Measurements from ENCODE around the gene PTX4.
"Not testable (repeated sequence)": the region's sequence is repeated elsewhere in the genome, so short reads cannot be mapped to it uniquely, and the experiment has no call there.

The PTX4 gene

DNA sequence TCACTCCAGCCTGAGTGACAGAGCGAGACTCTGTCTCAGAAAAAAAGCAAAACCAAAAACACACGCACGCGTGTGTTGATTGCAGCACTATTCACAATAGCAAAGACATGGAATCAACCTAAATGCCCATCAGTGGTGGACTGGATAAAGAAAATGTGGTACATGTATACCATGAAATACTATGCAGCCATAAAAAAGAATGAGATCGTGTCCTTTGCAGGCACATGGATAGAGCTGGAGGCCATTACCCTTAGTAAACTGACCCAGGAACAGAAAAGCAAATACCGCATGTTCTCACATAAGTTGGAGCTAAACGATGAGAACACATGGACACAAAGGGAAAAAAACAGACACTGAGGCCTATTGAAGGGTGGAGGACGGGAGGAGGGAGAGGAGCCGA is 9.8 kb downstream of the PTX4 start:
- not testable (repeated sequence) for DNase-seq

DNA sequence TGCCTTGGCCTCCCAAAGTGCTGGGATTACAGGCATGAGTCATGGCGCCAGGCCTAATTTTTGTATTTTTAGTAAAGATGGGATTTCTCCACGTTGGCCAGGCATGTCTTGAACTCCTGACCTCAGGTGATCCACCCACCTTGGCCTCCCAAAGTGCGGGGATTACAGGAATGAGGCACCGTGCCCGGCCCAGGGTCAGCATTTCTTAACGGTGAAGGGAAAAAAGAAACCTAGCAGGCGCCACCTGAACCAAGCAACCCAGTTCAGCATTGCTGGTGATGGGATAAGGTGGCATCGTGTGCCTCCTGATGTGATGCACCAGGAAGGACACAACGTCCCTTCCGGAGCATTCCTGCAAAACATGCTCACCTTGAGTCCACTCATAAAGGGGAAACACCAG is 11.7 kb downstream of the PTX4 start:
- DNase-seq, result no peak

DNA sequence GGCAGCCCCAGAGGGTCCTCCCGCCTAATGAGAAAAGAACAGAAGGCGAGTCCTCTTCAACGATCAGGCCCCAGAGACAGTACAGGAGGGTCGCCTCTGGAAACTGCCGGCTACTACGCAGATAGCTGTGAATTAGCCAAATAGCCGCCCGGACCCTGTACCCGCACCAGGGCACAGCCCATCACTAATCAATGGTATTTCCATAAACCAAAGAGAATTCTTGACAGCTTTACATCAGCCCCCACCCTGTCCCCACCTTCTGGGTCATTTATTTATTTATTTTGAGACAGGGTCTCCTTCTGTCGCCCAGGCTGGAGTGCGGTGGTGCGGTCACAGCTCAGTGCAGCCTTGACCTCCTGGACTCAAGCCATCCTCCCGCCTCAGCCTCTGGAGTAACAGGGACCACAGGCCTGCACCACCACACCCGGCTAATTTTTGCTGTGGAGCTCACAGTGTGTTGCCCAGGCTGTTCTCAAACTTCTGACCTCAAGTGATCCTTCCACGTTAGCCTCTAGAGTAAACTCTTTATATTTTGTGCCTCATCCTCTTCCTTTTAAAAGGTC is 13.1 kb downstream of the PTX4 start:
- no peak for DNase-seq

DNA sequence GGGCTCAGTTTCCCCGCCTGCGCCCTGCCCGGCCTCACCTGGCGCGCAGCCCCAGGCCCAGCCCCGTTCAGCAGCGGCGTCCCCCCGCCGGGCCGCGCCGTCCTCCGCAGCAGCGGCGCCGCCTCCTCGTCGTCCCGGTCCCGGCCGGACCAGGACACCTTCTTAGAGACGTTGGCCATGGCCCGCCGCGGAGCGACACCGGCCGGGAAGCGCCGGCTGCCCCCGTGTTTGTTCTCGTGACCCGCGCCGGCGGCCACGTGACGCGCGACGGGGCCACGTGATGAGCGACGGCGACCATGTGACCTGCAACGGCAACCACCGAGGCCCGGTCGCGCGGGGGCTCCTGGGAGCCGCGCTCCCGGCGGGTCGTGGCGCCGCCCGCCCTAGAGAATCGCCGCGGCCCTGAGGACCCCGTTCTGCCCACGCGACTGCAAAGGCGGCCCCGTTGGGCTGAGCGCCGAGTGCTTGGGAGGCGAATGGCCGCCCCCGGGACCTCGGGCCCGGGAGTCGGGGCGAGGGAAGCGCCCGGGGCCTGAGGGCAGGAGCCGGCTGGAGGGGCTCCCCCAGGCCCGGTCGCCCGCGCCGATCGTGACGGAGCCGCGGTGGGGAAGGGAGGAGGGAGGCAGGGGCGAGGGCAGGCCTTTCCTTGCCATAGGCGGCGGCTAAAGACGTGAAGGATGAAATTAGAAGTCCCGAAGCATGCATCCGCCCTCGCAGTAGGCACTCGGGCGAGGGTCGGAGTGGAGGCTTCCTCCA is 13.8 kb downstream of the PTX4 start, which contains the start of gene CLCN7:
TSS of gene CLCN7 (minus strand) at position 233 of the 756 bp plus-strand sequence. CDS start at position 179, 54 bp downstream.
- DNase-seq, result peak; percentile 90

DNA sequence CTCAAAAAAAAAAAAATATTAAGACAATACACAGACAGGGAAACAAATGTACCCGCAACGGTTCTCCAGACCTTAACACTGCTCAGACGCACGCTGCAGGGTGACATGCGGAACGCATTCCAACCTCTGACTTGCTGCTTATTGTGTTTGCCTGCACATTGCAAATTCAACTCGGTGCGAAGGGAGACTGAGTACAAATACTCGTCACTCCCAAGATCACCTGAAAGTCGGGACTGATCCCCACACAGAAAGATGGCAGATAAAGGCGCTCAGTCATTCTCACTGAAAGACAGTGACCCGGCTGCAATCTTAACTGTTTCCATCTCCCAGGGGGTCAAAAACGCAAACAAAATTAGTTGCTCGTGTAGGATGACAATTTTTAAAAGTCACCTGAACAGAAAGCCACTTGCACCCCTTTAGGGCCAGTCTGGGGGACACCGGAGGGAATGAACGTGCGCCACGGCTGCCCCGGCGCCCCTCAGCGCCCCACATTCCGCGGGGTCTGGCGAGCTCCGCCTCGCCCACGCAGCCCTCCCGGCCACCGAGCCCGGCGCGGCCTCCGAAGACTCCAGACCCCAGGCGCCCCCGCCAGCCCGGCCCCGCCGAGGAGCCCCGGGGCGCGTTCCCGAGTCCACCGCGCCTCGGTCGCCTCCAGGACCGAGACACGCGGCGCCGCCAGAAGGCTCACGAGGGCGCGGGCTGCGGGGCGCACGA is 14.5 kb downstream of the PTX4 start:
- DNase-seq, result no peak

DNA sequence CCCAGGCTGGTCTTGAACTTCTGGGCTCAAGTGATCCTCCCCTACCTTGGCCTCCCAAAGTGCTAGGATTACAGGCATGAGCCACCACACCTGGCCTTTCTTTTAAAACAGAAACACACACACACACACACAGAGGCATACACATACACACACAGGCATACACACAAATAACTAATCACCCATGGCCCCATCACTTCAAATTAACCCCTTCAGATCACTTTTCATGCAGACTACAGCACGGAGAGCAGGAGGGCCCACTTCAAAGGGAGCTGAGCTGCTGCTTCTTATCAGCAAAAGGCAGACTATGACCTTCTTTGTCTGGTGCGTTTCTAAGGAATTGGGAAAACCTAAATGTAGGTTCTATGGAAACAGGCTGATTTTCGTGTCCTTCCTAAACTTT is 15.8 kb downstream of the PTX4 start:
- DNase-seq, result no peak

DNA sequence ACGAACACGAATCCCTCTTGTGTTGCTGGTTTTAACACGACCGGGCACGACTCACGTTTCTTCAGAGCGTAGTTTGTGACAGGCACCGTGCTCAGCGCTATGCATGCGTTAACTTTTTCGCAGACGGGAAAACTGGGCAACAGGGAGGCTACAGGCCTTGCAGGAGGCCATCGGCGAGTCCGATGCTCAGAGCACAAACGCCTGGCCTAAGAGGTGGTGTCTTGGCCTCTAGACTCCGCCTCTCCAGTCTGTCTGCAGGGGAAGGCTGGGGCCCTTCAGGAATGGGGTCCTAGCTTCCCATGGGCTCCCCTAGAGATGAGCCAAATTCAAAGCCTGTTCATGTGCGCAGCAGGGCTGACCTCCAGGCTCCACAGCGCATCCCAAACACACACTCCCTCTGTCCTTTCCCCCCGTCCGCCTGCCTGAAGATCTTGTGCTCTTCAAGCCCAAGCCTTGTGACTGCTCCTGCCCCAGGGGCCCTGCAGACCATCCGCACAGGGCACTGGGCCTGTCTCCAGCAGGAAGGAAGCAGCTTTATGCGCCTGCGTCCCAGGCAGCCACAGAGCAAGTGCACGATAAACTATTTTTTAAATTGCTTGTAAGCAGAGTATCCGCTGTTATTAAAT is 17.1 kb downstream of the PTX4 start:
- no peak for DNase-seq

DNA sequence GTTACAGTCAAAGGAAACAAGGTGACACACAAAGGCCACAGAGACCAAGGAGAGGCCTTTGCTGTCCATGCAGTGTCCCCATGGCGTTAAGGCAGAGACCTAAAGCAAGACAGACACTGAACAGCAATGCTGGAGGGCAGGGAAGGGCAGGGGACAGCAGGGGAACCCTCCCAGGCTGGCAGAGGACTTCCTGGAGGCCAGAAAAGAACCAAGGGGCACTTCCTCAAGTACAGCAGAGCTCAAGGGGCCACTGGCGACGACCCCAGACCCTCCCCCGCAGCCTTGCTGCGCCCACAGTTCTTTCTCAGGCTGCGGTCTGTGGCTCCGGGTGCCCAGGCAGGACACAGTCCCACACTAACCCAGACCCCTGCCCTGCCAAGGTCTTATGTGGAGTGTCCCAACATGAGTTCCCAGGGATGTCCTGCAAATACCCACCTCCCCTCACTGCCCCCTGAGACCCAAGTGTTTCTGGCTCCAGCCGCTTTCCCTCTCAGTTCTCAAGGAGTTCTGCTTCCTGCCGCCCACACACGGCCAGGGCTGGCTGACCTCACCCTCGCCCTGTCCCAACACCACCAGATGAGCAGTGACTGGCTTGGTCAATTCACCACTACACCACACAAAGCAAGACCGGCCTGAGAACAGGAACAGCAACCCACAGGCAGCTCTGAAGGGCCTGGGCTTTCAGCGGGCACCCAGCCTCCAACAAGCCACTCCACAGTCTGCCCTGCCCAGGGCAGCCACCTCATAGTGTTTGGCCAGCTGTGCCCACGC is 18.1 kb downstream of the PTX4 start:
- no peak for DNase-seq

DNA sequence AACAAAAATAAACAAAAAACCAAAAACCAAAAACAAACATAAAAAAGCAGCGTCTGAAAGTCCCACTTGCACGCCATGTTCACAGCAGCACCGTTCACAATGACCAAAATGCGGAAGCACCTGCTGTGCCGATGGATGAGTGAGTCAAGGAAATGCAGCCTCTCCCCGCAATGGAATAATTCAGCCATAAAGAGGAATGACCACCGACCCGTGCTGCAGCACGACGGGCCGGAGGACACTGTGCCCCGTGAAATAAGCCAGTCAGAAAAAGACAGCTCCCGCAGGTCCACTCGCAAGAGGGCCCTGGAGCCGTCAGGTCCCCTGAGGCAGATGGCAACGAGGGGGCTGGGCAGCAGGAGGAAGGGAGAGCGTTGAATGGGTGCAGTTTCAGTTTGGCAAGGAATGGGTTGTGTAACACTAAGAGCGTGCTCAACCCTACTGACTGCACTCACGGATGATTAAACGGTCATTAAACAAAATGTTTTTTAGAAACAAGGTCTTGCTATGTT is 19.0 kb downstream of the PTX4 start:
- DNase-seq, result no peak

DNA sequence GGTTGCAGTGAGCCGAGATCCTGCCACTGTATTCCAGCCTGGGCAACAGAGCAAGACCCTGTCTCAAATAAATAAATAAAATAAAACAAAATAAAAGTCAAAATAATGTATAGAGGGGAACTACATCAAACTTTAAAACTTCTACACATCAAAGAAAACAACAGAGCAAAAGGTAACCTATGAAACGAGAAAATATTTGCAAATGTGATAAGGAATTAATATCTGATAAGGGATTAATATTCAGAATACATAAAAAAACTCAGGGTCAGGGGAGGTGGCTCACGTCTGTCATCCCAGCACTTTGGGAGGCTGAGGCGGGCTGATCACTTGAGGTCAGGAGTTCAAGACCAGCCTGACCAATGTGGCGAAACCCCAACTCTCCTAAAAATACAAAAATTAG is 19.6 kb downstream of the PTX4 start:
- DNase-seq, result not testable (repeated sequence)

DNA sequence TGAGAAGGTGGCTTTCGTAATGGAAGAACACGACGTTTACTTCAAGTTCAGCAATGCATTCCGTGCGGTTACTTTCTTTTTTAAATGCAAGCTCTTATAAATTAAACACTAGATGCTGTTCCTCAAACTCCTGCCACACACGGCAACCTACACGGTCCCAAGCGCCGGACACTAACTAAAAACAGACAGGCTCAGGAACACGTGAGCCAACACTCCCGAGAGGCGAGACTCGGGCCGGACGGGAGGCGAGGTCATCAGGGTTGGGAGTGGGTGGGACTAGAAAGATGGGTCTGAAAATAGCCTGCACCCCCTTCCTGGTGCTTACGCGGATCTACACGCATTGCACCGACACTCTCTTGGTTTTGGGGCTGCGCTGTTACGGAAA is 20.3 kb downstream of the PTX4 start:
- no peak for DNase-seq

DNA sequence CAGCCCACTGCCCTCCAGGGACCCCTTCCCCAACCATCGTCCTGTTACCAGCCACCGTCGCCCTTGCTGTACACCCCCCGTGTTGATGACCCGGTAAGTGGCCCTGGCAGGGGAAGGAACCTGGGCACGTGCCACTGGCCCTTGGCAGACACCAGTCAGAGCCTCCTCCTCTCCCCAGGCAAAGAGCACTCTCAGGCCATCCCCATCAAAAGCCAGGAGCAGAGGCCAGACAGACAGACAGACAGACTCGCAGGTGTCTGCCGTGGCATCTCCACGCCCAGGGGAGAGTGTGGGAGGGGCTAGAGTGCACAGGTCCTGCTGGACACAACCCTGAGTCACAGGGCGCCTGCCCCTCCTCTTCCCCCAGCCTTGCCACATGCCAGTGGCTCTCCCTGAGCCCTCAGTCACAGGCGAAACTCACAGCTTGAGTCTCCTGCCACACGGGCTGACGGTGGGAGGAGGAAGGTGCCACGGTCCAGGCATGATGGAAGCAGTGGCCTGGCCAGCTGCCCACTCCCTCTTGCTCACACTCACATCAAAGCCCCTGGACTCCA is 21.7 kb downstream of the PTX4 start:
- DNase-seq, result no peak

DNA sequence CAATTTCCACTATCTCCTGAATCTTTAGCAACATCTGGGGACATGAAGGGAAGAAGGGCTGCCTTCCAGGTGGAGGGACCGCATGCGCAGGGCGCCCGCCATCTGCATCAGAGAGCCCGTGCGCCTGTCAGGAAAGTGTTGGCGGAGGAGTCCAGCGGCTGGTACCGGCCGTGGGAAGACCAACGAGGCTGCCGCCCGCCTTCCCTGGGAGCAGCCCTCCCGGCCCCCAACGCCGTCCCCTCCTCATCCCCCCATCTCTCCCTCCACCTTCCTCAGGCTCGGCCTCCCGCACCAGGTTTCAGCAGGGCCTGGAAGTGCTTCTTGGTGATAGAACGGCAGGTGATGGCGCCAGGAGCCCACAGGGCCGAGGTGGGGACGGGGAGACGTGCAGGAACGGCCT is 22.7 kb downstream of the PTX4 start:
- DNase-seq, result no peak

DNA sequence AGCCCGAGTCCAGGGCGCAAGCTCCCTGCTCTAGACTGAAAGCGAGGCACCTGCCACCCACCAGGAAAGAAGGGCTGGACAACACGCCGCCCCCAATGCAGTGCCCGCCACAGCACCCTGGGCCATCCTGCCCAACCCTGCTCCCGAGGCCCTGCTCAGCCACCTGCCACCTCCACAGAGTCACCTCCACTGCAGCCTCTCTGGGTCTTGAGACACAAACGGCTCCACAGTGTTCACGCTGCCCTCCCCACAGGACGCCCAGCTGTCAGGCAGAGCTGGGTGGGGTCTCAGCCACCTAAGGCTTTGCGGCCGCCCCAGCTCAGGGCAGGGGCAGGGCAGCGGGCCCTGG is 23.2 kb downstream of the PTX4 start:
- no peak for DNase-seq

DNA sequence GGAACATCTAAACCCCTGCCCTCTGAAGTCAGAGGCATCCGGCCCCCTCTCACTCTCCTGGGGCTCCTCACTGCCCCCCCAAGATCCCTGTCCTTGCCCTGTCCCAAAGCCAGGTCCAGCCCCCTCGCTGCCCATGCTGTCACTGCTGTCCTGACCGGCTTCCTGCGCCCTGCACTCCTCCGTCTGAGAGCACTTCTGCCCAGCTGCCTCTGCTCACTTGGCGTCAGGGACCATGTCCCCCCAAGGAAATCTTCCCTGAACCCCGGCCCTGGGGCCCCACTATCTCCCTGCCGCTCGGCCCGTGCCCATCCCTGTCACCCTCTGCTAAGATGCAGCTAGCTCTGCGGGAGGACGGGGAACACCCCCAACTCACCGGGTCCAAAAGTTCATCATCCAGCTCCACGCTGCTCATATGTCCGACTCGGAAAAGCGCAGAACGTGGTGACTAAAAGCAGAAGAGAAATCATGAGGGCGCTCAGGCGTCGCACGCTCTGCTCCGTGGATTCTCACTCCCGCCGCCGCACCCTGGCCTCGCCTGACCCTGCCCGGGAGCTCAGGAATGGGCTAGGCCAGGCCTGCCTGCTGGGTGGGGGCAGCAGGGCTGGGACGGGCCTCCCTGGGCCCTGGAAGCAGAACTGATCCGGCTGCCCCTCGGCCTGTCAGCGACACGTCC is 23.7 kb downstream of the PTX4 start:
- no peak for DNase-seq

DNA sequence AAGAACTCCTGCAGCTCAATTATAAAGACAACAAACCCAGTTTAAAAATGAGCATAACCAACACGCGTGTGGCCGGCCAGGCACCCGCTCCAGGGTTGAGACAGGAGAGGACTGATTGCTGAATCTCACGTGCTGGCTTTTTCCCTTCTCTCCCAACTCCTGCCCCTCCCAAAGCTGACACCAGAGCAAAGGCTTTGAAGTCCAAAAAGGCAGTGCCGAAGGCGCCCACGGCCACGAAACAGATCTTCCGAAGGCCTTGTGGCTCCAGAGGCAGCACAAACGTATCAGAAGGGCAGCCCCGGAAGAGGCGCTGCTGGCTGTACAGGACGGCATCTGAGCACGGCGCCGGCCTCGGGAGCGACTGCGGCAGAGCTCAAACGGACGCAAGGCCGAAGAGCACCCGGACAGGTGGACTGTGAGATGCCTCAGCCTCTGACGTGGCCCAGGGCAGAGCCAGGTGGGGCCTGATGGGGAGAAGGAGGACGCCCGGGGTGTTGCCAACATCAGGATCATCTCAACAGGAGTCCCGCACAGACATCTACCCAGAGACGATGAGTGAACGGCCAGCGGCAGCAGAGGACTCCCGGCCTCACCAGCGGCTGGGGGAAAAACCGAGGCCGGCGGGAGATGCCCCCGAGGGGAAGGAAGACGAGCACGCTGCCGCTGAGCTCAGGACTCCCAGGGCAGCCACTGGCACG is 24.4 kb downstream of the PTX4 start:
- DNase-seq, result no peak

DNA sequence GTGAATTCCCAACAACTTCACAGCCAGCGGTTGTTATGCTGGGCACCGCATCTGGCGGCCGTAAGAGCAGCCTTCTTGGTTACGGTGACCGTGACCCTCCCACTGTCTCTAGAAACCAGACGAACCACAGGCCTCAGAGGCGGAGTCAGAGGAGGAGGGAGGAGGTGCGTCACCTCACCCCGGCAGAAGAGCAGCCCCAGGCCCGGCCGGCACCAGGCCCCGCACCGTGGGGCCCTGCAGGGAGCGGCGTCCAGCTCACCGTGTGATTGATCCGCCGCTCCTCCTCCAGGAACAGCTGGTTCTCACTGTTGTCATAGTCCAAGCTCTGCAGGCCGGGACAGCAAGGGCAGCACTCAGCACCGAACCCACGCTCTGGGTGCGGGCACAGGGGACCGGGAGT is 27.6 kb downstream of the PTX4 start:
- no peak for DNase-seq

DNA sequence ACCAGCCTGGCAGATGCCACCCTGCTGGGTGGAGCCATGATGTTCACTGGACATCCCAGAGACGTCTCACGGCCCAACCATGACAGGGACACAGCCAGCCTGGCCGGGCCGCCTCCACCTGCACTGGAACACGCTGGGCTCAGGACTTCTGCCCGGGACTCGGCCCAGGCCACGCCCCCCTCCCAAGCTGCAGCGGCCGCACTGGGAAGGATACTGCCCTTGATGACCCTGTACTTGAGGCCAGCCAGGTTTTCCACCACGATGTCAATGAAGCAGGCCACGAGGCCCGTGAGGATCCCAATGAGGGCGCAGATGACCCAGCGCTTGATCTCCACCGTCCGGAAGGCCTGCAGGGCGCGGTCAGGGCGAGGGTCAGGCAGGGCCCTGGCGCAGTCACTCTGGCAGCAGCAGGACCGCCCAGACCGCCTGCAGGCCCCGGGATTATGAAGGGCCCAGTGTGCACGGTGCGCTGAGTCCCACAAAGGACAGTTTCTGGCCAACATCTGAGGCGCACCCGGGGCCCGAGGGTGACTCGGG is 28.1 kb downstream of the PTX4 start:
- no peak for DNase-seq

DNA sequence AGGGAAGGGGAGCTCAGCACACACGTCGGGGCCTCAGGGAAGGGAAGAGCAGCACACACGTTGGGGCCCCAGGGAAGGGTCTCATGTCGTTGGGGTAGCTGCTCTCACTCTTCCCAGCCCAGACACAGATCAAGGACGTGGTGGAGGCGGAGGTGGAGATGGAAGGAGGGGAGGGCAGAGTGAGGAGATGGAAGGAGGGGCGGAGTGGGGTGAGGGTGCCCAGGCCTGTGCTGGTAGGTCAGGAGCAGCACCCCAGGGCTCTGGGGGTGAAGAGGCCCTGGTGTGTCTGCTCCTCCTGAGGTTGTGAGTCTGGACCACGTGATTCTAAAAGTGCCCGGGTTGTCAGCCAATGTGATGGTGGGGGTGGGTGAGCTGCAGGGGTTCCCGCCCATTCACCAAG is 28.8 kb downstream of the PTX4 start:
- no peak for DNase-seq

DNA sequence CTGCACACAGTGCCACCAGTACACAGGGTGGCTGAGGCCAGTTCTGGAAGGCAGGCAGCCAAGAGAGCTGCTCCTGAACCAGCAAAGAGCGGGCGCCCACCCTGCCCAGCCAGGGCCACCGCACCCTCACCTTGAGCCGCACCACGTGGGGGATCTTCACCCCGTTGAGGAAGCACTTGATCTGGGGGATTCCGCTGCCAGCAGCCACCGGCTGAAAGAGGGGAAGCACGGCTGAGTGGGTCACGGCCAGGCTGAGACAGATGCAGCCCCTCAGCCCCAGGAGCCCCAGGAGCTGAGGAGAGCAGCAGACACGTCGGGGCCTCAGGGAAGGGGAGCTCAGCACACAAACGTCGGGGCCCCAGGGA is 29.8 kb downstream of the PTX4 start:
- DNase-seq, result no peak

DNA sequence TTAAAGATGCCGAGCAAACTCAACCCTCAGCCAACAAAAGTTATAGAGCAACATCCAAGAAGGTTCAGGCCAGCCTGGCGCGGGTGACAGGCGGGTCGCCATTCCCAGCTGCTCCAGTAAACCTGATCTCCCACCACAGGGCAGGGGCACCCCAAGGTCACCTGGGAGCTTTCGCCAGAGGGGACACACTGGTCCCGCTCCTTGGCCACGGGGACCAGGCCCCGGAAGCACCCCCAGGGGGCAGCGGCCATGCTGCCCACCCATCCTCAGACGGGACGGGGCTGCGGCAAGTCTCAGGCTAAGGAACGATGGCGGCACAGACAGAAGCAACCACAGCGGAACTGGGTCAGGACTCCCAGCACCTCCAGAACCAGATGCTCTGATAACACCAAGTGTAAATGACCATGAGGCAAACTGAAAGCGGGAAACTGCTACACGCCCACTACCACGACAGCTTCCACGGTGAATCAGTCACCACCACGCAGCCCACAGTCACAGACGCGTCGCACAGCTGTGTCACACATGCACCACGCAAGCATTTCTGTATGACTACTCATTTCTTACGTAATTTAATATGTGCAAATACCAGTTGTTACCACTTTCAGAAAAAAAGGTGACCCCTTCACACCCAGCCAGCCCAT is 30.3 kb downstream of the PTX4 start:
- peak; percentile 26 for DNase-seq
